PC-3 (cell line): Measurements from ENCODE around the gene SNN.

Experiments used
- CTCF ChIP-seq: fragments of 300-600 bp; sonication (generic); conservative IDR thresholded peaks from 2 replicates; pipeline ENCODE4 v1.5.1; 2017; ENCODE audit warnings: antibody characterized with exemption, low read depth, mild to moderate bottlenecking, low read length
- EZH2 ChIP-seq: fragments of 300-600 bp; sonication (generic); IDR thresholded peaks from one replicate; pipeline ENCODE4 v1.6.1; 2017; ENCODE audit warnings: antibody characterized with exemption, mild to moderate bottlenecking, low read length; ENCODE audit not compliant: unreplicated experiment
- EZH2phosphoT487 ChIP-seq: fragments of 300-600 bp; sonication (generic); IDR thresholded peaks from 2 replicates; pipeline ENCODE4 v1.6.1; 2018; ENCODE audit warnings: mild to moderate bottlenecking, antibody characterized with exemption, low read length, borderline replicate concordance

GRCh38 chr16:11665071-11665491 is 3.2 kb upstream of the SNN start:
- no peak for TF ChIP-seq CTCF
- TF ChIP-seq EZH2: no peak
- no peak for TF ChIP-seq EZH2phosphoT487
